Measurements from ENCODE around the gene PTPRN2.

PTPRN2 gene

DNA sequence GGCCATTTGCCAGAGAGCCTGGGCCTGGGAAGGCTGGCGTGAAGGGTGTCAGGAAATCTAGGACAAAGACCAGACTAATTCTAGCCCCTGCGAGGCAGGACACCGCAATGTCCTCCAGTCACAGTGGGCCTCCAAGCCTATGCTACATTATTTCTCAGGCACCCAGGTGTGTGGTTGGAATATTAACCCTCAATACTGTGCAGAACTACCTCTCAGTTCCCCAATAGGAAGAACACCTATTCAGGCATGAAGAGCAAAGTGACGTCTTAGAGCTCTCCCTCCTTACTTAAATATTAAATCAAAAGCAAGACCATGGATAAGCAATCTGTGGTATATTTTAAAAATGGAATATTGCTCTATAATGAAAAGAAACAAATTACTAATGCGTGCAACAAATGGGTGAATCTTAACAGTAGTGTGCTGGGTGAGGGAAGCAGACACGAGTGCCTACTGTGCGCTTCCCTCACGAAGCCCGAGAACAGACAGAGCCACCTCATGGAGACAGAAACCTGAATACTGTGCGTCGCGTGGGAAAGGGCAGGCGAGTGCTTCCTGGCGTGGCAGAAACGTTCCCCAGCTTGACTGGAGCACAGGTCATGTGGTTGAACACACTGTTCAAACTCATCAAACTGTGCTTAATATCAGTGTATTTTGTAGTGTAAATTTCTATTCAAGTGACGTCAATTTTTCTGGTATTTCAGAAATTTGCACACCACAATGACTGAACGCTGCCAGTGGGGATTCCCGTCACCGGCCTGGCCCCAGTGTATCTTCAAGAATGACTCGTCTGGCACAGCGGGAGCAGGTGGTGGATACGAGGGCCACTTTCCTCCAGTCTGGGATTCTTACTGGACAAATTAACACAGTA is 15.5 kb upstream of the PTPRN2 start:
- H3K4me3 ChIP-seq (ENCODE audit: low read depth, low read length): no peak overlapping the region

DNA sequence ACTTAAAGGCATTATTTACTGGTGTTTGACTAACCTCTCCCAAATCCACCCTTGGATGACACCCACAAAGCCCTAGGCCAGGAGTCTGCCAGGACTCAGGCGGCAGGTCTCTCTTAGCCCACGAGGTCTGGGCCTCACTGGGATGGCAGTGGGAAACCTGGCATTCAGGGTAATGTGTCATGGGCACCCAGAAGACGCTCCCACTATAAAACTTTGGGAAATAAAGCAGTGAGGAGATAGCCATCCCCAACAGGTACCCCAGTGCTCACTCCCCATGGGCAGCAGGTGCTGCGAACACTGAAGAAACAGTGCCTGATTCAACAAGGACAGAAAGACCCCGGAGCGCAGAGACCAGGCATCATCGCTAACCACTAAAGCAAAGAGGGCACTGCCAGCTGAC is 14.4 kb upstream of the PTPRN2 start:
- H3K4me3 ChIP-seq (ENCODE audit: low read depth, low read length): no peak overlapping the region

DNA sequence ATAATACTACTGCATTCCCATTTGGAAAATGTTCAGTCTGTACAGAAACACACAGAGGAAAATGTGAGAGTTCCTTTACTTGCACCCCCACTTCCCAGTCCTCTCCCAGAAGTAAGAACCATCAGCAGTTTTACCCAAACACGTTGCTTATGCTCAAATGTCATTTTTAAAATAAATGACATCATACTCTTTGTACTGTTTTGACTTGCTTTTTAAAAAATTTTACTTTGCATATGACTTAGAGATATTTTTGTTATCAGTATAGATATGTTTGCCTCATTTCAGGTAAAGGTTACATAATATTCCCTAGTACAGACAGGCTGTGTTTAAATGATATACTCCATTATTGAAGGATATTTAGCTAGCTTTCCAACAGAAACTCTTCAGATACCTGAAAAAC is 13.5 kb upstream of the PTPRN2 start:
- H3K4me3 ChIP-seq (ENCODE audit: low read depth, low read length): no peak overlapping the region

DNA sequence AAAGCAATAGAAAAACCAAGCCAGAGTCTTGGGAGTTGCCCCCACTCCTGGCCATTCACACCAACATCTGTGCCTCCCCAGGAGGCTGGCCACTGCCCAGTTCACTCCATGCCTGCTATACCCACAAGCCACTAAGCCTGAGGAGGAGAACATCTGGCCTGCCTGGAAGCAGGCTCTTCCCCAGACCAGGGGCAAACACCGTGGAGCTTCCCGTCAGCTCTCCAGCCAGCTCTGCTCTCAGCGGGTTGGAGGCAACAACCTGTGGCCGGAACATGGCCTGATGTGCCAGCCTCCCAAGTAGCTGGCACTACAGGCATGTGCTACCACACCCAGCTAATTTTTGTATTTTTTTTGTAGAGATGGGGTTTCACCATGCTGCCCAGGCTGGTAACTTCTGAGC is 9.1 kb upstream of the PTPRN2 start:
- H3K4me3 ChIP-seq (ENCODE audit: low read depth, low read length): no peak overlapping the region

DNA sequence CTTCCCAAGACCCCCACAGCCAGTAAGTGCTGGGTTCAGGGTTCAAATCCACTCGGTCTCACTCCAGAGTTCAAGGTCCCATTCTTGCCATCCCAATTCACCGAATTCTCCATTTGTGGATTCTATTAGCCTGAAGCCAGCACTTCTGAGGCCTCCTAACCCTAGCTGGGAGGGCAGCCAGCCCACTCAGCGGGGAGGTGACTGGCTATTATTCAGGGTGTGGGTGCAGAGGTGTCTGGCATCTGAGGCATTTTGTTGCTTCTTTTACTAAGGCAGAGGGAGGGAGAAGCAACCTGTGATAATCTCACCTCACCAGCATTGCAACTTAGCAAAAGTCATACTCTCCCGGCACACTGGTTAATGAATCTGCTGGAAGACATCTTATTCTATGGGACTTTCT is 8.7 kb upstream of the PTPRN2 start:
- no peak overlapping the region for H3K4me3 ChIP-seq (ENCODE audit: low read depth, low read length)

DNA sequence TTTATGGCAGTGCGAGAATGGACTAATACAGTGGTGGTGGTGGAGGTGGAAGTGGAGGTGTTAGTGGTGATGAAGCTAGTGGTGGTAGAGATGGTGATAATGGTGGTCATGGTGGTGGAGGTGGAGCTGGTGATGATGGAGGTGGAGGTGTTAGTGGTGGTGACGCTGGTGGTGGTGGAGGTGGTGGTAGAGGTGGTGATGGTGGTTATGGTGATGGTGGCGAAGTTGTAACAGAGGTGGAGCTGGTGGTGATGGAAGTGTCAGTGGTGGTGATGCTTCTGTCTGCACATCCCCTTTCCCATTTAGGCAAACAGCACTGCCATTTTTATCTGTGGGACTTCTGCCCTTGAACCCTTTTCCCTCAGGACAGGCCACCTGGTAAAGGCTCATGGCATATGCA is 7.4 kb upstream of the PTPRN2 start:
- no peak overlapping the region for H3K4me3 ChIP-seq (ENCODE audit: low read depth, low read length)

DNA sequence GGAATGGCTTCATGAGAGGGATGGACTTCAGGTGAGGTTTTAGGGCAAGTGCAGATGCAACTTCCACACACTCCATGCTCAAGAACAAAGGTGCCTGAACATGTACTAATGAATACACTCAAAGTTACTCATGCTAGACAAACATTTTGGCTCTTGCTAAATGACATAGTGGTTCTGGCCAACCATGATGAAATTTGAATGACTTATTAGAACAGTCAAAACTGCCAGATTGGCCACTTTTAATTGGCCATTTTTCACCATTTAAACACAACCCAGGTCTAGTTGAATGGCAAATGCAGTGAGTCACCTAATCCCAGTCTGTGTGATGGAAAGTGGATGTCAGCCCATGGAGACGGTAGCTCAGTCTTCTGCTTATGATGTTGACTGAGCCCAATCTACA is 4.9 kb upstream of the PTPRN2 start:
- no peak overlapping the region for H3K4me3 ChIP-seq (ENCODE audit: low read depth, low read length)

DNA sequence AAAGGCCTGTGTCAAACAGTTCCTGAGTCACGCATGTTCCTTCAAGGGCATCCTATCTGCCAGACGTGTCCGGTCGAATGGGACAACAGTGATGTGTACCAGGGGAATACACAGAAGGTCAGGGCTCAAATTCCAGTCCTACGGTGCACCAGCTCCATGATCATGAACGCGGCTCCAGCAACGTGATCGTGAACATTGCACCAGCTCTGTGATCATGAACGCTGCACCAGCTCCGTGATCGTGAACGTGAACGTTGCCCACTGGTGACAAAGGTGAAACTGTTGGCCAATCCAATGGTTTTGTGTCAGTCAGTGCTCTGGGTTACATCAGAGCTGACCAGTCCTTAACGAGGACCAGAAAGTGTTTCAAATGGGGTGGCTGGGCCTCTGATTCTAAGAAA is 4.3 kb upstream of the PTPRN2 start:
- no peak overlapping the region for H3K4me3 ChIP-seq (ENCODE audit: low read depth, low read length)

DNA sequence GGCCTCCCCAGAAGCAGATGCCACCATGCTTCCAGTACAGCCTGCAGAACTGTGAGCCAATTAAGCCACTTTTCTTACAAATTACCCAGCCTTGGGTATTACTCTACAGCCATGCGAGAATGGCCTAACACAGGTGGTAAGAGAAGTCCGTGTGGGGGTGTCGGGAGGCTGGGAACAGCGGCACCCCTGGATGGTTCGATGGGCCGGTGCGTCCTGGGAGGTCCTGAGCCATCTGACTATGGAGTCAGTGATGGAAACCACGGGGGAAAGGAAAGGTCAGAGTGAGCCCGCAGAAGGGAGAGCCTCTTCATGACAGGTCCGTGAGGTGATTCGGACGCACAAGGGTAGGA is 2.5 kb upstream of the PTPRN2 start:
- no peak overlapping the region for H3K4me3 ChIP-seq (ENCODE audit: low read depth, low read length)

DNA sequence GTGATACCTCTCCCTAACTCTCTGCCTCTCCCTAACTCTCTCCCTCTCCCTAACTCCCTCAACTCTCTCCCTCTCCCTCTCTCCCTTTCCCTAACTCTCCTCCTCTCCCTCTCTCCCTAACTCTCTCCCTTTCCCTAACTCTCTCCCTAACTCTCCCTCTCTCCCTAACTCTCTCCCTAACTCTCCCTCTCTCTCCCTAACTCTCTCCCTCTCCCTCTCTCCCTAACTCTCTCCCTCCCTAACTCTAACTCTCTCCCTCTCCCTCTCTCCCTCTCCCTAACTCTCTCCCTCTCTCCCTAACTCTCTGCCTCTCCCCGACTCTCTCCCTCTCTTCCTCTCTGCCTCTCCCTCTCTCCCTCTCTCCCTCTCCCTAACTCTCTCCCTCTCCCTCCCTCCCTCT is 2.0 kb upstream of the PTPRN2 start:
- H3K4me3 ChIP-seq (ENCODE audit: low read depth, low read length): no peak overlapping the region

DNA sequence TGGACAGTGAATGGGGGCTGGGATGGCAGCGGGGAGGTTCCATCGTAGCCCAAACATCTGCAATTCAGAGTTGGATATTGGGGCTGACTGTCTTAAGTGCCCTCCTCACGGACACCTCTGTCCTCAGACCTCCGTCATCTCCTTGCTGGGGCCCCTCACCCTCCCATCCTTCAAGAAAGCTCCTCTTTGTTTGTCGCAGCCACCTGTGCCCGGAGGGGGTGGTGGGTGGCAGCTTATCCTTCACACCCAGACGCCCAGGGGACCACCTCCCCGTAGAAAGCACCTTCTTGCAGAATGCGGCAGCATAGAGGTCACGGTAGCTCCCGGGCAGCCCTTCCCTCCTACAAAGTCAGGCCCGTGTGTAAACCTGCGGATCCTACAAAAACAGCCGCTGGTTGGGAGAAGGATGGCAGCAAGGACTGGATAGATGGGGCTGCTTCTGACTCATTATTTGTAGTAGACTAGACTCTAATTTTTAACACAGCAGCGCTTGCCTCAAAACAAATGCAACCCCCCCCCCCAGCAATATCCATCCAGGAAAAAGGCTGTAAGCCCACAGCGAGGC is 1.3 kb upstream of the PTPRN2 start:
- no peak overlapping the region for H3K4me3 ChIP-seq (ENCODE audit: low read depth, low read length)

DNA sequence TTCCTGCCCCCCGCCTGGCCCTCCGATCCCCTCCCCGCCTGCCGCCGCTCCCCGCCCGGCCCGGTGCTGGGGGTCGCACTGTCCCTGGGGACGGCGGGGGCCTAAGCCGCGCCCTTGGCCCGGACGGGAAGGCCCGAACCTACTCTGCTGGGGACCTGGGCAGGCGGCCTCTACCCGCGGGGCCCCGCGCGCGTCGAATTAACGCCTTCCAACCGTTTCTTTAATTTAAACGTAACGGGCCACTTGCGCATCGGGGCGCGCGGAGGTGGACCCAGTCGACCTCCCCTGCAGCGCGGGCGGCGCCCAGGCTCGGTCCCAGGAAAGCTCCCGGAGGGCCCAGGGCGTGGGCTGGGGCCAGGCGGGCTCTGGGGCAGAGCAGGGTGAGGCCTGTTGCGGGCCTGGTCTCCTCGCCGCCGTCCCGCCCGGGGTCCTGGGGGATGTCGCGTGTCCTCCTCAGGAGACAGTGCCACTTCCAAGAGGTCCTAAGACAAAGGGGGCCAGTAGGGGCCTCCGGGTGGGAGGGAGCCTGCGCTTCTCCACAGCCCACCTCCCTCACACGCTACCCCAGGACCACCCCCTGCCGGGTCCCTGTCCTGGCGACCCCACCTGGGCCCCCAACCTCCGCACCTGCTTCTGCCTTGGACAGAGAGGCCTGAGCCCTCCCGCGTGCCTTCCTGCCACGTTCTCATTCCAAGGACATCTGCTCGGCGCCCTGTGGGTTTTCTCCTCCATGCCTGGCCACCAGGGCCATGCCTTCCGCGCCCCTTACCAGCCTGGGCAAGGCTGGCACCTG is 658 bp upstream of the PTPRN2 start:
- H3K4me3 ChIP-seq (ENCODE audit: low read depth, low read length): no peak overlapping the region

DNA sequence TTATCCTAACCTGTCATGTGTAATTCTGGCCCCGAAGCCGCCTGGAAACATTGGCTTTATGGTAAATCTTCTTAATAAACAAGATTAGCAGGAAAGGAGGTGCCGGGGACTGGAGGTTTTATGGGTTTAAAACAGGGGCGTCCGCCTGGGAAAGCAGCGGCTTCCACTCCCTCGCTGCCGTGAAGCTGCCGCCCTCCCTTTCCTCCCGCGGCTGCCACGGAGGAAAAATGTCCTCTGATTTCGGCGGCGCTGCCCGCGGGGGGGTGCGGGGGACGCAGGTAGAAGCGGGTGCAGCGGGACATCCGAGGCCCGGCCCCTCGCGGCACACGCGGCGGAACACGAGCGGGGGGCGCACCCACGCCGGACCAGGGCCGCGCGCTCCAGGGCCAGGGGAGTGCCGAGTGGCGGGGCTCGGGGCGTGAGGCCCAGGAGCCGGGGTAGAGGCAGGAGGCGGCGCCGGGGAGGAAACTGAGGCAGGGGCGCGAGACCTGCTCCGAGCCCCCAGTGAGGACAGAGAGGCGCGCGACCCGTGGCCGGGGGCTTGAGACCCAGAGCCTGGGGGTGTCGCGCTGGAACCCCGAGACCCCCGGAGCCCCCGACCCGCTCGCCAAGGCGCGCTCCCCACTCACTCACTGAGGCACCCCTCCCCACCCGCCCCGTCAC is 993 bp downstream of the PTPRN2 start:
- H3K4me3 ChIP-seq (ENCODE audit: low read depth, low read length): no peak overlapping the region

DNA sequence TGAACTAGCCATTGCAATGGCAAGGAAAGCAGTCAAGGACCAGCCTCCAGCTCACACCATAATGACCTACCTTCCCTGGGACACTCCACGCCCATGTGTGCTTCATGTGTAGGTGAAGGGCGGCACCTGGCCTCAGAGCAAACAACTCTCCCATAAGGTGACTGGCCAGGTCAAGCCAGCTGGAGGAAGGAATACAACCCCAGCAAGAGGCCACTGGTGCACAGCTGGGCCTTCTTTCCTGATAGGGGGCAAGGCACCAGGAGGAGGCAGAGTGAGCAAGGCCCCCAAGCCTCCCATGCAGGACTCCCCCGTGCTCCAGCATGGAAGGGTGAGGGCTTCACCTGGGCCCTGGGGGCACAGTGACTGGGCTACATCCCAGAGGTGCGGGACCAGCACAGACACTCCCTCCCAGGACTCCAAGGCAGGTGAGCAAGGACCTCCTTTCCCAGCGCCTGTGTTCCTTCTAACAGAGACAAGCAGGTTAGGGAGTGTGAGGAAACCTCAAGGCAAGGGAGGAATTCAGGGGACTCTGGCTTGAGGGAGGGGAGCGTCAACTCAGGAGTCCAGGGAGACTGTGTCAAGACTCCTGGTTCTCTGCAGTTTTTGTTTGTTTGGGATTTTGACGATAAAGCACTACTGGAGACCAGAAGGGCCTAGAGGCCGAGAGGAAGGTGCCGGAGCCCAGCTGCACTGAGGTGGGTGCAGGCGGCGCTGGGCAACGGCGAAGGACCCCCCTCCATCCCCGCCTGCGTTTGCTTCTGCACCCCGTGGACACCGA is 1.7 kb downstream of the PTPRN2 start:
- H3K4me3 ChIP-seq (ENCODE audit: low read depth, low read length): no peak overlapping the region

DNA sequence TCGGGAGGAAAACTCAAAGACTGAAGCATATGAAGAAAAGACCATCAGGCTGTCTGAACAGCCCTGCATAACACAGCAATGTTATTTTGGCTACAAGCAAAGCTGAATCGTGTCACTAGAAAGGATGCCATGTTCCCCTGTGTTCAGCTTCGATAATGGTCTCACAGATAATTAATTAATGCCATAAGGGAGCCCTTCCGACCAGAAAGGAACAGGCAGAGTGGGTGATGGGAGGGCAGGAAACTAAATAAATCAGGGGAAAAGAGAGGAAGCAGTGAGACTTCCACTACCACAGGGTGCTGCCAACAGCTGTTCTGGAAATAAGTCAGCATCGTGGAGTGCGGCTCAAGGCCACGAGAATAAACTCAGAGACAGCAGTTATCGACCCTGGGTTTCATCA is 3.2 kb downstream of the PTPRN2 start:
- no peak overlapping the region for H3K4me3 ChIP-seq (ENCODE audit: low read depth, low read length)

DNA sequence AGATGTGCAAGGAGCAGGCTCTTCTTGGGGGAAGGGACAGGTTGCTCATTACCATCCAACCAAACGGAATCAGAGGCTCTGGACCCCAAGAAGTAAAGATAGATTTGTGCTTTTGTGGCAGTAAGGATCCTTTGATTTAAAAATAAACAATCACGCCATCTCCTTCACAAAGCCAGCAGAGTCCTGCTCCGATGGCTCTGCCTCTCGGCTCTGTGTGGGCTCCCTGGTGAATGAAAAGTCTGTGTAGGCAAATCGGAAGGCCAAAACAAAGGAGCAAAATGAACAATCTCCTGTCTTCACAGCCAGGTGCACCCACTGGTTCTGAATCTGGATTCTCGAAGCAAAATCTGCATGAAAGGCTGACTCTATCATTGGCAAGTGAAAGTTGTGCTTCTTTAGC is 3.8 kb downstream of the PTPRN2 start:
- no peak overlapping the region for H3K4me3 ChIP-seq (ENCODE audit: low read depth, low read length)

DNA sequence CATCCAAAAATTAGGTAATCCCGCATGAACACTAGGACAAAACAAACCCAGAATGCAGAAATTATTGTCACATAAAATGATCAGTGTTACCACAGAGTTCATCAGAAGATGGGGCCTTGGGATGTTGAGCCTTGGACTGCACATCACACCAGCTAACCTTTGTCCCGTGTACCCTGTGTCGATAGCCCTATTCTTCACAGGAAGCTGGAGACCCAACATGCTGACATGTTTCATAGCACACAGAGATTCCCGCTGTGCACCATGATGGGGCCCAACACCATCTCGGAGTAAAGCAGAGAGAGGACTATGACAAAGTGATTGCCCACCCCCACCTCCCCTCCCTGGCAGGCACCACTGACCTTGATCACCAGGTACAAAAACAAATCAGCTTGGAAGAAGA is 4.5 kb downstream of the PTPRN2 start:
- H3K4me3 ChIP-seq (ENCODE audit: low read depth, low read length): no peak overlapping the region

DNA sequence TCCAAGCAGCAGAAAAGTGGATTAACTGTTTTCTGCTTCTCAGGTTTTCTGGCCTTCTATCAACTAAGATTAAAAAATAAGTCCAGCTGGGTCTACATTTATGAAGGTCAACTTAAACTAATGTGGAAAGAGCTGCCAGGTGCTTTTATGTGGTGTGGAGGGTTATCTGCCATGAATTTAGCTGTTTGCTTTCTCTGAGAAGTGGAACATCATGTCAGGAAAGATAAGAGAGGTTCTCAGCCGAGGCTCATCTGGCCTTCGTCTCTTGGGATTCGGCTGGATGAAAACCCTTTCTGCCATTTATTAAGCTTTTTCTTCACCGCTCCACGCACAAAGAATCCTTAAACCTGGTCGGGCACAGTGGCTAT is 5.5 kb downstream of the PTPRN2 start:
- no peak overlapping the region for H3K4me3 ChIP-seq (ENCODE audit: low read depth, low read length)

DNA sequence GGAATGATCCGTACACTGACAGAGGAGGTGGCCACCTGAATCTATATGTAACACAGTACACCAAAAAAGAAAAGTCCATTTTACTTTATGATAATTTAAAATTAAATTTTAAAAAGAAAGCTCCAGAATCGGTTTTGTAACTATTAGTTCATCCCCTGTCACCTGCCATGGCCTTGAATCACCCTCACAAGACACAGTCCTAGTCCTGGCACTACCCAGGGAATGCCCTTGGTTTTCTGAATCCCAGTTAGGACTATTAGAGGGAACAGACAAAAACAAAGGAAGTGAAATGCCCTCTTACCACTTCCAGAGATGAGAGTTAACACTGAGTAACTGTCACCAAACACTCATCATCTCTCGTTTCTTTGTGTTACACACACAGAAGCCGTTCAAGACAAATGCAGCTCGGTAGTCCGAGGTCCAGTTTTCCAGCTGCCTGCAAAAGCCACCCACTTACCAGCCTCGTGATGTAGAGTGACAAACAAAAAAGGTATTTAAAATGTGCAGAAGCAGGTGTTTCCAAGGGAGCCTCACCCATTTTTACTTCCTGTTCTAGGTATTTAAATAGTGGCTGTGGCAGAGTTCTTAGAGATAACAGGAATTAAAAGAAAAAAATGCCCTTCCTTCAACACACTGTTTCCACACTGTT is 6.1 kb downstream of the PTPRN2 start:
- no peak overlapping the region for H3K4me3 ChIP-seq (ENCODE audit: low read depth, low read length)

All from iPS-11a (cell line).